K562 (cell line): ENCODE data around the gene ZBTB24. TPM values are rescaled to one million over a fixed set of nuclear protein-coding genes. Genes with fewer than 3 reads are reported as not detected.

Experiments
- ATAC-seq: fragments of 200-7000 bp; cut with Tn5 transposase; 3 replicates; pipeline ENCODE4 v1.9.1; 2020; ENCODE audit warnings: moderate library complexity
- BruUV-seq: library from RNA; stranded (reverse); fragments of 400-500 nt; replicated peaks from 2 replicates; lab custom pipeline; 2021; lab: Mats Ljungman, UMichigan
- CTCF ChIA-PET: fragments of 300-600 bp; formaldehyde crosslinking; extraction: SDS; loops from one replicate; lab custom pipeline; 2021; ENCODE audit warnings: low intra/inter-chr PET ratio; lab: Yijun Ruan, JAX
- POLR2A ChIA-PET: fragments of 300-600, 350-650 bp; sonication (Branson Sonifier 250); formaldehyde crosslinking; extraction: SDS; loops from one replicate; lab custom pipeline; 2021; ENCODE audit warnings: antibody characterized with exemption, inconsistent platforms; lab: Yijun Ruan, JAX
- DNase-seq, 4 experiments: peaks; one replicate each; pipeline versions ENCODE4 v3.0.0 to v3.0.0-alpha.2; 2011 to 2018; ENCODE audit warnings: low spot score in 3 of 4, mixed read lengths in 3 of 4; ENCODE audit errors: extremely low read depth in 1 of 4
- FAIRE-seq: peaks from 2 replicates; lab custom pipeline; 2011; peaks lifted over from hg19 to GRCh38; lab: Jason Lieb, UNC
- H2AFZ ChIP-seq: 2 replicates; pipeline ENCODE4 v1.6.0; 2011; ENCODE audit warnings: low read depth, low read length, control low read depth, inconsistent platforms
- H3K27ac ChIP-seq: fragments of 200-600 bp; 3 replicates; pipeline ENCODE4 v1.8.0; 2011; ENCODE audit warnings: low read depth, mild to moderate bottlenecking, control low read depth, inconsistent platforms, low read length, moderate library complexity, mixed read lengths; ENCODE audit errors: extremely low read depth
- H3K27me3 ChIP-seq, 2 experiments: fragments of 300-600 bp in 1 of 2; 2 replicates in 1 of 2; 3 replicates in 1 of 2; pipeline versions ENCODE4 v1.6.0 to v1.8.0; 2011; ENCODE audit warnings: inconsistent platforms in 2 of 2, low read length in 2 of 2, mild to moderate bottlenecking in 1 of 2, mixed read lengths in 1 of 2, moderate library complexity in 1 of 2; ENCODE audit not compliant: control insufficient read depth in 2 of 2, insufficient read depth in 2 of 2
- H3K36me3 ChIP-seq: fragments of 300-600 bp; 3 replicates; pipeline ENCODE4 v1.8.0; 2011; ENCODE audit warnings: mild to moderate bottlenecking, low read length, inconsistent platforms; ENCODE audit not compliant: control insufficient read depth, insufficient read depth
- H3K4me1 ChIP-seq, 2 experiments: fragments of 200-600 bp in 1 of 2; replicated peaks in 1 of 2; 2 replicates in 1 of 2; 3 replicates in 1 of 2; pipeline versions ENCODE4 v1.5.1 to v1.8.0; 2011; ENCODE audit warnings: inconsistent platforms in 2 of 2, low read length in 2 of 2, mild to moderate bottlenecking in 1 of 2, mixed read lengths in 1 of 2, moderate library complexity in 1 of 2; ENCODE audit not compliant: control insufficient read depth in 2 of 2, insufficient read depth in 2 of 2
- H3K4me2 ChIP-seq: 2 replicates; pipeline ENCODE4 v1.6.1; 2011; ENCODE audit warnings: low read length, control low read depth, inconsistent platforms, mixed read lengths; ENCODE audit not compliant: insufficient read depth
- H3K4me3 ChIP-seq: fragments of 200-600 bp; sonication (generic), shearing (Covaris generic); 2 replicates; pipeline ENCODE4 v1.5.1; 2016; ENCODE audit warnings: control low read depth, inconsistent platforms
- H3K79me2 ChIP-seq: fragments of 200-600 bp; 3 replicates; pipeline ENCODE4 v1.8.0; 2011; ENCODE audit warnings: low read length, inconsistent platforms; ENCODE audit not compliant: control insufficient read depth, insufficient read depth
- H3K9ac ChIP-seq, 2 experiments: 2 replicates each; pipeline versions ENCODE4 v1.6.0 to v1.6.1; 2011; ENCODE audit warnings: low read depth in 2 of 2, low read length in 2 of 2, control low read depth in 1 of 2, inconsistent platforms in 1 of 2, mild to moderate bottlenecking in 1 of 2, mixed read lengths in 1 of 2; ENCODE audit not compliant: insufficient read depth in 1 of 2
- H3K9me1 ChIP-seq: one replicate; pipeline ENCODE4 v1.6.0; 2011; ENCODE audit warnings: inconsistent platforms, mild to moderate bottlenecking, low read length, moderate library complexity; ENCODE audit not compliant: control insufficient read depth, insufficient read depth
- H3K9me3 ChIP-seq: replicated peaks from 2 replicates; pipeline ENCODE4 v1.5.1; 2011; ENCODE audit warnings: low read depth, low read length, inconsistent platforms; ENCODE audit not compliant: control insufficient read depth, insufficient read depth
- H4K20me1 ChIP-seq: replicated peaks from 2 replicates; pipeline ENCODE4 v1.6.1; 2011; ENCODE audit warnings: low read length, inconsistent platforms, mixed read lengths; ENCODE audit not compliant: control insufficient read depth, insufficient read depth
- CHD1 ChIP-seq: fragments of 200-600 bp; sonication (generic); IDR thresholded peaks from one replicate; pipeline ENCODE4 v1.6.1; 2012; ENCODE audit warnings: mild to moderate bottlenecking, moderate library complexity, low read length, inconsistent platforms
- CREM ChIP-seq: IDR thresholded peaks from 2 replicates; pipeline ENCODE4 v1.6.1; 2014; ENCODE audit warnings: antibody characterized with exemption, low read depth
- HSF4 ChIP-seq: fragments of 250-450 bp; sonication (Bioruptor Pico); IDR thresholded peaks from 2 replicates; pipeline ENCODE4 v2.1.2; 2022; ENCODE audit warnings: mild to moderate bottlenecking, moderate library complexity, borderline replicate concordance
- ILK ChIP-seq: fragments of 450-650 bp; IDR thresholded peaks from 2 replicates; pipeline ENCODE4 v1.6.1; 2016; ENCODE audit warnings: missing genetic modification characterization, low read depth, mild to moderate bottlenecking, missing compliant biosample characterization, moderate library complexity, borderline replicate concordance
- MAFF ChIP-seq: IDR thresholded peaks from 2 replicates; pipeline ENCODE4 v1.6.1; 2012; ENCODE audit warnings: low read length, improper control_type of control experiment
- NCOR1 ChIP-seq: fragments of 450-650 bp; IDR thresholded peaks from 2 replicates; pipeline ENCODE4 v1.6.1; 2016; ENCODE audit warnings: mild to moderate bottlenecking, moderate library complexity
- POLR3A ChIP-seq: IDR thresholded peaks from 2 replicates; pipeline ENCODE4 v1.6.1; 2011; ENCODE audit warnings: borderline replicate concordance, mild to moderate bottlenecking, moderate library complexity; ENCODE audit not compliant: insufficient read length, insufficient read depth; ENCODE audit errors: extremely low read depth
- SNAPC5 ChIP-seq: fragments of 250-450 bp; sonication (Bioruptor Pico); IDR thresholded peaks from 2 replicates; pipeline ENCODE4 v1.8.0; 2021; ENCODE audit warnings: moderate library complexity, mild to moderate bottlenecking, inconsistent platforms
- TARDBP ChIP-seq: fragments of 450-650 bp; IDR thresholded peaks from 2 replicates; pipeline ENCODE4 v1.6.1; 2016
- ZBTB43 ChIP-seq: sonication (generic); formaldehyde crosslinking; IDR thresholded peaks from 2 replicates; pipeline ENCODE4 v1.8.0; 2023; ENCODE audit warnings: mild to moderate bottlenecking, missing genetic modification reagents
- ZBTB5 ChIP-seq: fragments of 450-650 bp; IDR thresholded peaks from 2 replicates; pipeline ENCODE4 v1.6.1; 2017; ENCODE audit warnings: antibody characterized with exemption
- ZC3H8 ChIP-seq: fragments of 450-650 bp; IDR thresholded peaks from 2 replicates; pipeline ENCODE4 v1.6.1; 2017
- ZFP1 ChIP-seq: fragments of 450-650 bp; formaldehyde crosslinking; IDR thresholded peaks from 2 replicates; pipeline ENCODE4 v1.4.0; 2020; ENCODE audit warnings: mild to moderate bottlenecking, mixed read lengths
- ZFP91 ChIP-seq: sonication (generic); formaldehyde crosslinking; IDR thresholded peaks from 2 replicates; pipeline ENCODE4 v1.8.0; 2022; ENCODE audit warnings: mild to moderate bottlenecking, missing genetic modification reagents
- ZNF280B ChIP-seq: fragments of 250-450 bp; sonication (Bioruptor Pico); IDR thresholded peaks from 2 replicates; pipeline ENCODE4 v1.5.1; 2021; ENCODE audit warnings: mild to moderate bottlenecking
- ZNF696 ChIP-seq: fragments of 250-450 bp; sonication (Bioruptor Pico); conservative IDR thresholded peaks from 2 replicates; pipeline ENCODE4 v1.4.0; 2020; ENCODE audit warnings: mild to moderate bottlenecking, moderate library complexity
- ZNF830 ChIP-seq: fragments of 250-450 bp; sonication (Bioruptor Pico); IDR thresholded peaks from 2 replicates; pipeline ENCODE4 v1.5.0; 2021; ENCODE audit warnings: mild to moderate bottlenecking
- ZSCAN32 ChIP-seq: fragments of 450-650 bp; formaldehyde crosslinking; IDR thresholded peaks from 2 replicates; pipeline ENCODE4 v1.4.0; 2020; ENCODE audit warnings: mild to moderate bottlenecking, moderate library complexity
- WGBS: fragments of 100-300 bp; shearing (Covaris generic); methylation state at CpG from one replicate; pipeline ENCODE4 v1.1.6; 2016; ENCODE audit warnings: low coverage, mixed read lengths; ENCODE audit not compliant: insufficient coverage; ENCODE audit errors: missing lambda C conversion rate; 5-methylcytosine and 5-hydroxymethylcytosine counted together
- in situ Hi-C: fragments of 300-500 bp; cut with MboI; formaldehyde crosslinking; loops from 4 replicates; pipeline ENCODE4 v1.15.0; 2018; ENCODE audit warnings: inconsistent platforms, mixed read lengths
- intact Hi-C: fragments of 100-400 bp; cut with micrococcal nuclease; formaldehyde crosslinking; loops from 2 replicates; pipeline ENCODE4 v1.14.2; 2022
- polyA plus RNA-seq, 8 experiments: library from polyadenylated mRNA; depleted of rRNA in 4 of 8; stranded (reverse) in 5 of 8; unstranded in 3 of 8; fragments of >200 nt; fragmentation: Nextera tagmentation in 2 of 8; fragmentation: Illumina TruSeq in 1 of 8; extraction: Ambion mirVana in 2 of 8; extraction: Trizol in 1 of 8; gene quantifications; 2 replicates each; pipeline versions ENCODE4 v1.2.1 to v1.2.3, GENCODE V29; 2011 to 2014; ENCODE audit warnings: inconsistent platforms in 1 of 8, missing spikeins in 1 of 8
- total RNA-seq, 7 experiments: library from RNA; depleted of rRNA in 6 of 7; stranded (reverse); fragments of >200 nt in 6 of 7; fragmentation: Illumina TruSeq in 2 of 7; extraction: Trizol in 2 of 7; gene quantifications; 2 replicates each; pipeline versions ENCODE4 v1.2.1 to v1.2.3, GENCODE V29; 2011 to 2021; ENCODE audit warnings: low replicate concordance in 1 of 7

The ZBTB24 gene
- total and polyA plus RNA-seq, 9 of the 15 experiments (the other 6 are each of a cell fraction or from before 2014, with no cell fraction given), result 2.0 to 16.7 (median 8.3) TPM

GRCh38 chr6:109512271-109512817 is 29.3 kb upstream of the ZBTB24 start:
- ChIA-PET CTCF (no interaction called here), POLR2A (no interaction called here)
- BruUV-seq, result no TSS peak
- no peak for FAIRE-seq
- Histone ChIP-seq H4K20me1 (no peaks in the 10 kb centered on the region), H3K4me3 (no peak overlapping the region), H3K79me2 (no peaks in the 10 kb centered on the region), H3K36me3 (no peaks in the 10 kb centered on the region), H3K9me1 (no peaks in the 10 kb centered on the region), H3K27ac (no peak overlapping the region), H3K27me3 (no peaks in the 10 kb centered on the region), H3K4me1 (no peaks in the 10 kb centered on the region), H3K9me3 (no peaks in the 10 kb centered on the region), H3K9ac (no peak overlapping the region), H2AFZ (no peak overlapping the region), H3K4me2 (no peak overlapping the region)
- no peak for DNase-seq
- no peak for ATAC-seq
- 0% methylated on average over 2 of the region's 2 CpGs for WGBS
- in situ Hi-C loops (no loop called here), intact Hi-C loops (no loop called here)
- TF ChIP-seq CHD1 (no peak), MAFF (no peak), POLR3A (no peak), ZBTB5 (no peak), ZSCAN32 (CRISPR knock-in tag) (no peak), ZBTB43 (CRISPR knock-in tag) (no peak), ZNF830 (CRISPR knock-in tag) (no peak), ZNF280B (CRISPR knock-in tag) (no peak), ZFP91 (CRISPR knock-in tag) (no peak), ZC3H8 (no peak), ZFP1 (CRISPR knock-in tag) (no peak), ILK (tag) (no peak), NCOR1 (no peak), TARDBP (no peak), CREM (no peak), SNAPC5 (CRISPR knock-in tag) (no peak), HSF4 (CRISPR knock-in tag) (no peak), ZNF696 (no peak)
